ENCODE results near the gene BTD.

The BTD gene

DNA sequence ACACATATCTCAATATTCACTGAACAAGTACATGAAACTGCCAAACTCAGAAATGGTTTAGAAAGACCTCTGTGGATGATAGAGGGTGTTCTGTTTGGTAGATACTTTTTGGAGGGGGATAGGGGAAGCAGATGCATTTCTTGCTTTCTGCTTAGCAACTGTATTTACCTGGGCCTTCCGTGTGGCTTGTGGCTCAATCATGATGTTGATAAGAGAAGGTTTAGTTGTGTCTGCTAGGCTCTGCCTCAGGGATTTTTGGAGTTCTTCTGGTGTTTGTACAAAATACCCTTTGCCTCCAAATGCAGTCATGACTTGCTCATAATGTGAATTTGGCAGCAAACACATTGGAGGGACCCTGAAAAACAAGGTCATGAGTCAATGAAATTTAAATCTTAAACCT is 38.4 kb upstream of the BTD start:
- TF ChIP-seq, protein P1, sequence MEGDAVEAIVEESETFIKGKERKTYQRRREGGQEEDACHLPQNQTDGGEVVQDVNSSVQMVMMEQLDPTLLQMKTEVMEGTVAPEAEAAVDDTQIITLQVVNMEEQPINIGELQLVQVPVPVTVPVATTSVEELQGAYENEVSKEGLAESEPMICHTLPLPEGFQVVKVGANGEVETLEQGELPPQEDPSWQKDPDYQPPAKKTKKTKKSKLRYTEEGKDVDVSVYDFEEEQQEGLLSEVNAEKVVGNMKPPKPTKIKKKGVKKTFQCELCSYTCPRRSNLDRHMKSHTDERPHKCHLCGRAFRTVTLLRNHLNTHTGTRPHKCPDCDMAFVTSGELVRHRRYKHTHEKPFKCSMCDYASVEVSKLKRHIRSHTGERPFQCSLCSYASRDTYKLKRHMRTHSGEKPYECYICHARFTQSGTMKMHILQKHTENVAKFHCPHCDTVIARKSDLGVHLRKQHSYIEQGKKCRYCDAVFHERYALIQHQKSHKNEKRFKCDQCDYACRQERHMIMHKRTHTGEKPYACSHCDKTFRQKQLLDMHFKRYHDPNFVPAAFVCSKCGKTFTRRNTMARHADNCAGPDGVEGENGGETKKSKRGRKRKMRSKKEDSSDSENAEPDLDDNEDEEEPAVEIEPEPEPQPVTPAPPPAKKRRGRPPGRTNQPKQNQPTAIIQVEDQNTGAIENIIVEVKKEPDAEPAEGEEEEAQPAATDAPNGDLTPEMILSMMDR (conservative IDR thresholded peaks at IDR 0.05; ENCODE audit: low read depth, low read length) = no peak
- H3K4me3 ChIP-seq (ENCODE audit: low read depth, low read length) = no peak overlapping the region
- no peak for DNase-seq (ENCODE audit: low read depth)

DNA sequence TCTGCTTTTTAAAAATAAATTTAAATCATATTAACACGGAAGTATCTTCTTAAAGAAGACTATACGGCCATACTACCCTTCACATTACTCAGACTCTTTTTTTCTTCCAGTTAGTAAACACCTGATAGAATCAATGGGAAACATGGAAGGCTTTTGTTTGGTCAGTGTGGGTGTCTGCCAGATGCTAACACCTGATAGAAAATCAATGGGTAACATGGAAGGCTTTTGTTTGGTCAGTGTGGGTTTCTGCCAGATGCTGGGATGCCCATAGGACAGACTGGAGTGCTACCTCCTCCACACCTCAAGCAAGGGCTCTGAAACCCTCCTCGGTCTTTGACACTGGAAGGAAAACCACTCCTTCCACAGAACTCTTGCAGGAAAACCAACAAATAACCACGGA is 29.4 kb upstream of the BTD start:
- TF ChIP-seq, protein P1 (conservative IDR thresholded peaks at IDR 0.05; ENCODE audit: low read depth, low read length) = no peak
- no peak overlapping the region for H3K4me3 ChIP-seq (ENCODE audit: low read depth, low read length)
- no peak for DNase-seq (ENCODE audit: low read depth)

DNA sequence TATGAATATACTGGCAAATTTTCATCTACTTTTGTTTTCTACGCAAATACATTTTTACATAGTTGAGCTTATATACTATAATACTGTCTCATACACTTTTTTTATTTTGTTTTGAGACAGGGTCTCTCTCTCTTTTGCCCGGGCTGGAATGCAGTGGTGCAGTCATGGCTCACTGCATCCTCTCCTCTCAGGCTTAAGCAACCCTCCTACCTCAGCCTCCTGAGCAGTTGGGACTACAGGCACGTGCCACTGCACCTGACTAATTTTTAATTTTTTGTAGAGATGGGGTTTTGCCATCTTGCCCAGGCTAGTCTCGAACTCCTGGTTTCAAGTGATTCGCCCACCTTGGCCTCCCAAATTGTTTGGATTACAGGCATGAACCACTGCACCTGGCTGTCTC is 26.1 kb upstream of the BTD start:
- TF ChIP-seq, protein P1 (conservative IDR thresholded peaks at IDR 0.05; ENCODE audit: low read depth, low read length) = no peak
- no peak overlapping the region for H3K4me3 ChIP-seq (ENCODE audit: low read depth, low read length)
- DNase-seq (ENCODE audit: low read depth) = no peak

DNA sequence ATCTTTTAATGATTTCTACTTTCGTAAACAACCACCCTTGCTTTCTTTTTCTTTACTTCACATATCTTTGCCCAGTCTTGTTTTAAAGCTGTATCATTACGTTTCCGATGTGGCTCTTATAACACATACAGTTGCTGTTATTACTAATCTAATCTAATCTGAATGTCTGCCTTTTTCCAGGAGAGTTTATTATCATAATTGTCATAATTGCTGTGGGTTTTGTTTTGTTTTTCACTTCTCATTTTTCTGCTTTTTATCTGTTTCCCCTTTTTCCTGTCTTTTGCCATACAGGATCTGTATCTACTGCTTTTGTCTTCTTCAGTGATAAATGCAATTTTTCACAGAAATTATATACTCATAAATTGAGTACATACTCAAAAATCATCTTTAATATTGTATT is 25.1 kb upstream of the BTD start:
- DNase-seq (ENCODE audit: low read depth) = no peak
- TF ChIP-seq, protein P1 (conservative IDR thresholded peaks at IDR 0.05; ENCODE audit: low read depth, low read length) = no peak
- no peak overlapping the region for H3K4me3 ChIP-seq (ENCODE audit: low read depth, low read length)

DNA sequence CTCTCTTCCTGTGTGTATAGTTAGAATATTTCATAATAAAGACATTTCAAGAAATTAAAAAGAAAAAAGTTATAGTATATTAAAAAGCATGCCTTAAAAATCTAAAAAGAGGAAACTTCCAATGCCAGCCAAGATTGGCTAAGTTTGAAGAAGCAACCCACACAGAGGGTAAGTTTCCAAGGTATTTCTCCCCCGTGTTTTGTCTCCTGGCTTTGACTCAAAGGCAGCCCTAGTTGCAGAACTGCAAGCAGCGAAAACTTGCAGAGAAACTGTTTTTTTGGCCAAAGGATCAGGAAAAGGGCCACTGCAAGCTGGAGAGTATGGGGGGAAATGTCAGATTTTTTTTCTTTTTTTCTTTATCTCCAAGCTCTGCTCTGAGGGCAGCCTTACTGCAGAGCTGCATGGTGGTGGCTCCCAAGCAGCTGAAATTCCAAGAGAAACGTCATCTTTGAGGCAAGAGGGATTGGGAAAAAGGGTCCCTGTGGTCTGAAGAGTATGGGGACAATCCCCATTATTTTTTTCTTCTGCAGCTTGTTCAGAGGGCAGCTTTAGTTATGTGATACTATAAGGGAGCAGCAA is 23.2 kb upstream of the BTD start:
- TF ChIP-seq, protein P1 (conservative IDR thresholded peaks at IDR 0.05; ENCODE audit: low read depth, low read length) = no peak
- no peak overlapping the region for H3K4me3 ChIP-seq (ENCODE audit: low read depth, low read length)
- DNase-seq (ENCODE audit: low read depth) = no peak

DNA sequence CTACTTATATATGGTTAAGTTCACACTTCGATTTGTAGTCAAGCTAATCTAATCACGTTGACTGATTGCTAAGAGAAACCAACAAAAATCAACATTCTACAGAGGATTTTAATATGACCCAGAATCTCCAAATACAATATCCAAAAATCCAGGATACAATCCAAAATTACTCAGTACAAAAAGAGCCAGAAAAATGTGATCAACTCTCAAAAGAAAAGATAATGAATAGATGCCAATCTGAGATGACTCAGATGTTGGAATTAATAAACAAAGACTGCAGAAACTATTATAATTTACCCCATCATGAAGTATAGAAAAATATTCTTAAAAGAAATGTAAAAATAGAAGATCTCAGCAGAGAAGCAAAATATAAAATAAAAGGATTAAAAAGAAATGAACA is 22.5 kb upstream of the BTD start:
- TF ChIP-seq, protein P1 (conservative IDR thresholded peaks at IDR 0.05; ENCODE audit: low read depth, low read length) = no peak
- DNase-seq (ENCODE audit: low read depth) = no peak
- H3K4me3 ChIP-seq (ENCODE audit: low read depth, low read length) = no peak overlapping the region

All from choroid plexus epithelial cell (primary cell).